IPS-NIHi7 (cell line): Measurements from ENCODE around the gene CDKL4.
"Not testable (repeated sequence)": the region's sequence is repeated elsewhere in the genome, so short reads cannot be mapped to it uniquely, and the experiment has no call there.

Experiments
- DNase-seq: peaks from one replicate; pipeline ENCODE4 v3.0.0; 2012; ENCODE audit warnings: mixed read lengths; ENCODE audit errors: extremely low spot score

CDKL4 gene

GRCh38 chr2:39228413-39229209 lies 15.2 kb downstream of the CDKL4 start:
- DNase-seq: peak; percentile 29

GRCh38 chr2:39227628-39228412 lies 15.9 kb downstream of the CDKL4 start:
- peak; percentile 75 for DNase-seq

GRCh38 chr2:39225567-39225966 lies 18.2 kb downstream of the CDKL4 start:
- no peak for DNase-seq

GRCh38 chr2:39223909-39224308 lies 19.9 kb downstream of the CDKL4 start:
- DNase-seq: no peak

GRCh38 chr2:39221459-39221858 lies 22.3 kb downstream of the CDKL4 start:
- no peak for DNase-seq

GRCh38 chr2:39220136-39220535 lies 23.6 kb downstream of the CDKL4 start:
- no peak for DNase-seq

- no peak for DNase-seq
Observed at GRCh38 chr2:39218391-39218790, 25.4 kb downstream of the CDKL4 start.

GRCh38 chr2:39217192-39217550 lies 26.6 kb downstream of the CDKL4 start:
- no peak for DNase-seq

- no peak for DNase-seq
Observed at GRCh38 chr2:39216346-39217191, 27.2 kb downstream of the CDKL4 start.

- no peak for DNase-seq
Observed at GRCh38 chr2:39215545-39215944, 28.2 kb downstream of the CDKL4 start.

- no peak for DNase-seq
Observed at GRCh38 chr2:39213015-39213414, 30.8 kb downstream of the CDKL4 start.

- no peak for DNase-seq
Observed at GRCh38 chr2:39210846-39211245, 32.9 kb downstream of the CDKL4 start.

GRCh38 chr2:39203382-39203781 lies 40.4 kb downstream of the CDKL4 start:
- no peak for DNase-seq

GRCh38 chr2:39202639-39203369 lies 41.0 kb downstream of the CDKL4 start:
- peak; percentile 42 for DNase-seq

GRCh38 chr2:39197003-39197402 lies 46.8 kb downstream of the CDKL4 start:
- not testable (repeated sequence) for DNase-seq

GRCh38 chr2:39194686-39195085 lies 49.1 kb downstream of the CDKL4 start:
- no peak for DNase-seq

GRCh38 chr2:39188960-39189494 lies 54.7 kb downstream of the CDKL4 start:
- no peak for DNase-seq

- DNase-seq: no peak
Observed at GRCh38 chr2:39183673-39184072, 60.1 kb downstream of the CDKL4 start.

GRCh38 chr2:39181297-39181696 lies 62.5 kb downstream of the CDKL4 start:
- DNase-seq: no peak

GRCh38 chr2:39179974-39180960 lies 63.5 kb downstream of the CDKL4 start:
- DNase-seq: no peak
